ENCODE data around the gene PHACTR3.

GRCh38 chr20:59784791-59785668 is 180.7 kb downstream of the PHACTR3 start:
- TF ChIP-seq CTCF (IDR thresholded peaks at IDR 0.05) (no peak), HDAC2 (IDR thresholded peaks at IDR 0.05) (no peak), ATOH8 (CRISPR knock-in tag; IDR thresholded peaks at IDR 0.05; ENCODE audit: low read depth) (no peak), SMC3 (IDR thresholded peaks at IDR 0.05) (no peak), PBX3 (IDR thresholded peaks at IDR 0.05) (no peak), EP300 (IDR thresholded peaks at IDR 0.05) (no peak), MAFK (IDR thresholded peaks at IDR 0.05; ENCODE audit: partially characterized antibody) (no peak), MAX (IDR thresholded peaks at IDR 0.05) (no peak), ELK1 (IDR thresholded peaks at IDR 0.05; ENCODE audit: low read depth, low read length) (no peak), CHD2 (IDR thresholded peaks at IDR 0.05; ENCODE audit: low read length, partially characterized antibody) (no peak), CEBPB (IDR thresholded peaks at IDR 0.05) (no peak), REST (IDR thresholded peaks at IDR 0.05) (no peak), MYC (IDR thresholded peaks at IDR 0.05; ENCODE audit: borderline replicate concordance, low read length) (no peak)

Measured in A549 (cell line).